ENCODE measurements around the gene CD2AP. TPM values are rescaled to one million over a fixed set of nuclear protein-coding genes. Genes with fewer than 3 reads are reported as not detected.

The CD2AP gene
- total RNA-seq, 1 donor from 2014 or later = 27.3 TPM

GRCh38 chr6:47648031-47648430 is 170.4 kb downstream of the CD2AP start:
- Mint-ChIP-seq H3K36me3 (ENCODE audit: low read depth) (no peaks in the 10 kb centered on the region), H3K4me1 (ENCODE audit: low read depth) (no peaks in the 10 kb centered on the region), H3K27me3 (ENCODE audit: insufficient read depth) (peaks cover 6% of the 10 kb centered on the region), H3K4me3 (no peak overlapping the region), H3K27ac (no peak overlapping the region), H3K9me3 (no peaks in the 10 kb centered on the region)
- intact Hi-C loops (cut with micrococcal nuclease) = no loop called here
- DNase-seq (ENCODE audit: low spot score) = no peak

GRCh38 chr6:47650553-47651432 is 173.2 kb downstream of the CD2AP start:
- no peaks in the 10 kb centered on the region for H3K36me3 Mint-ChIP-seq (ENCODE audit: low read depth)
- peaks cover 4% of the 10 kb centered on the region for H3K27me3 Mint-ChIP-seq (ENCODE audit: insufficient read depth)
- H3K4me1 Mint-ChIP-seq (ENCODE audit: low read depth) = peaks cover 2% of the 10 kb centered on the region
- H3K4me3 Mint-ChIP-seq = no peak overlapping the region
- H3K27ac Mint-ChIP-seq = no peak overlapping the region
- DNase-seq (ENCODE audit: low spot score) = no peak
- intact Hi-C loops (cut with micrococcal nuclease) = no loop called here
- no peaks in the 10 kb centered on the region for H3K9me3 Mint-ChIP-seq

- Mint-ChIP-seq H3K9me3 (no peaks in the 10 kb centered on the region), H3K36me3 (ENCODE audit: low read depth) (no peaks in the 10 kb centered on the region), H3K4me1 (ENCODE audit: low read depth) (peaks cover 9% of the 10 kb centered on the region), H3K4me3 (no peak overlapping the region), H3K27me3 (ENCODE audit: insufficient read depth) (peaks cover 7% of the 10 kb centered on the region), H3K27ac (no peak overlapping the region)
- DNase-seq (ENCODE audit: low spot score) = no peak
- intact Hi-C loops (cut with micrococcal nuclease) = no loop called here
These were observed 173.9 kb downstream of the CD2AP start for GRCh38 chr6:47651505-47651944.

- Mint-ChIP-seq H3K27me3 (ENCODE audit: insufficient read depth) (peaks cover 7% of the 10 kb centered on the region), H3K4me1 (ENCODE audit: low read depth) (peaks cover 9% of the 10 kb centered on the region), H3K4me3 (no peak overlapping the region), H3K9me3 (no peaks in the 10 kb centered on the region), H3K36me3 (ENCODE audit: low read depth) (no peaks in the 10 kb centered on the region), H3K27ac (no peak overlapping the region)
- no peak for DNase-seq (ENCODE audit: low spot score)
- intact Hi-C loops (cut with micrococcal nuclease) = no loop called here
These were observed 176.1 kb downstream of the CD2AP start for GRCh38 chr6:47653706-47654105.

- Mint-ChIP-seq H3K36me3 (ENCODE audit: low read depth) (no peaks in the 10 kb centered on the region), H3K27me3 (ENCODE audit: insufficient read depth) (peaks cover 7% of the 10 kb centered on the region), H3K9me3 (no peaks in the 10 kb centered on the region), H3K27ac (no peak overlapping the region), H3K4me3 (no peak overlapping the region), H3K4me1 (ENCODE audit: low read depth) (peaks cover 9% of the 10 kb centered on the region)
- no peak for DNase-seq (ENCODE audit: low spot score)
- intact Hi-C loops (cut with micrococcal nuclease) = no loop called here
These were observed 176.7 kb downstream of the CD2AP start for GRCh38 chr6:47654255-47654654.

GRCh38 chr6:47655719-47656595 is 178.4 kb downstream of the CD2AP start:
- H3K9me3 Mint-ChIP-seq = no peaks in the 10 kb centered on the region
- peaks cover 9% of the 10 kb centered on the region for H3K4me1 Mint-ChIP-seq (ENCODE audit: low read depth)
- DNase-seq (ENCODE audit: low spot score) = peak; percentile 31
- no peaks in the 10 kb centered on the region for H3K36me3 Mint-ChIP-seq (ENCODE audit: low read depth)
- intact Hi-C loops (cut with micrococcal nuclease) = no loop called here
- peaks cover 10% of the 10 kb centered on the region for H3K27me3 Mint-ChIP-seq (ENCODE audit: insufficient read depth)
- H3K4me3 Mint-ChIP-seq = no peak overlapping the region
- H3K27ac Mint-ChIP-seq = no peak overlapping the region

GRCh38 chr6:47661960-47662359 is 184.4 kb downstream of the CD2AP start:
- intact Hi-C loops (cut with micrococcal nuclease) = no loop called here
- H3K27me3 Mint-ChIP-seq (ENCODE audit: insufficient read depth) = peaks cover 13% of the 10 kb centered on the region
- DNase-seq (ENCODE audit: low spot score) = no peak
- H3K27ac Mint-ChIP-seq = no peak overlapping the region
- no peak overlapping the region for H3K4me3 Mint-ChIP-seq
- no peaks in the 10 kb centered on the region for H3K4me1 Mint-ChIP-seq (ENCODE audit: low read depth)
- H3K9me3 Mint-ChIP-seq = no peaks in the 10 kb centered on the region
- H3K36me3 Mint-ChIP-seq (ENCODE audit: low read depth) = no peaks in the 10 kb centered on the region

GRCh38 chr6:47663462-47664216 is 186.1 kb downstream of the CD2AP start:
- no peak overlapping the region for H3K27ac Mint-ChIP-seq
- intact Hi-C loops (cut with micrococcal nuclease) = no loop called here
- no peaks in the 10 kb centered on the region for H3K4me1 Mint-ChIP-seq (ENCODE audit: low read depth)
- DNase-seq (ENCODE audit: low spot score) = no peak
- H3K9me3 Mint-ChIP-seq = no peaks in the 10 kb centered on the region
- H3K36me3 Mint-ChIP-seq (ENCODE audit: low read depth) = no peaks in the 10 kb centered on the region
- no peak overlapping the region for H3K4me3 Mint-ChIP-seq
- peaks cover 14% of the 10 kb centered on the region for H3K27me3 Mint-ChIP-seq (ENCODE audit: insufficient read depth)

GRCh38 chr6:47665112-47665511 is 187.5 kb downstream of the CD2AP start:
- H3K4me1 Mint-ChIP-seq (ENCODE audit: low read depth) = no peaks in the 10 kb centered on the region
- H3K9me3 Mint-ChIP-seq = no peaks in the 10 kb centered on the region
- intact Hi-C loops (cut with micrococcal nuclease) = no loop called here
- peaks cover 14% of the 10 kb centered on the region for H3K27me3 Mint-ChIP-seq (ENCODE audit: insufficient read depth)
- H3K4me3 Mint-ChIP-seq = no peak overlapping the region
- H3K27ac Mint-ChIP-seq = no peak overlapping the region
- H3K36me3 Mint-ChIP-seq (ENCODE audit: low read depth) = no peaks in the 10 kb centered on the region
- no peak for DNase-seq (ENCODE audit: low spot score)

- intact Hi-C loops (cut with micrococcal nuclease) = no loop called here
- no peak for DNase-seq (ENCODE audit: low spot score)
- Mint-ChIP-seq H3K27ac (no peak overlapping the region), H3K27me3 (ENCODE audit: insufficient read depth) (peaks cover 4% of the 10 kb centered on the region), H3K4me3 (no peak overlapping the region), H3K9me3 (no peaks in the 10 kb centered on the region), H3K36me3 (ENCODE audit: low read depth) (no peaks in the 10 kb centered on the region), H3K4me1 (ENCODE audit: low read depth) (no peaks in the 10 kb centered on the region)
These were observed 192.3 kb downstream of the CD2AP start for GRCh38 chr6:47669684-47670513.

GRCh38 chr6:47670851-47671250 is 193.3 kb downstream of the CD2AP start:
- no peaks in the 10 kb centered on the region for H3K36me3 Mint-ChIP-seq (ENCODE audit: low read depth)
- H3K4me1 Mint-ChIP-seq (ENCODE audit: low read depth) = no peaks in the 10 kb centered on the region
- peaks cover 10% of the 10 kb centered on the region for H3K27me3 Mint-ChIP-seq (ENCODE audit: insufficient read depth)
- no peaks in the 10 kb centered on the region for H3K9me3 Mint-ChIP-seq
- intact Hi-C loops (cut with micrococcal nuclease) = no loop called here
- H3K4me3 Mint-ChIP-seq = no peak overlapping the region
- no peak overlapping the region for H3K27ac Mint-ChIP-seq
- DNase-seq (ENCODE audit: low spot score) = no peak

GRCh38 chr6:47671777-47672176 is 194.2 kb downstream of the CD2AP start:
- intact Hi-C loops (cut with micrococcal nuclease) = no loop called here

More at GRCh38 chr6:47671777-47672176, 194.2 kb downstream of the CD2AP start:
- Mint-ChIP-seq H3K9me3 (no peaks in the 10 kb centered on the region), H3K27ac (no peak overlapping the region), H3K27me3 (ENCODE audit: insufficient read depth) (peaks cover 10% of the 10 kb centered on the region), H3K4me3 (no peak overlapping the region), H3K36me3 (ENCODE audit: low read depth) (no peaks in the 10 kb centered on the region), H3K4me1 (ENCODE audit: low read depth) (no peaks in the 10 kb centered on the region)
- DNase-seq (ENCODE audit: low spot score) = no peak
